ENCODE data around the gene ADAMTS9.

ADAMTS9 gene

GRCh38 chr3:64495121-64495780, 192.5 kb downstream of the ADAMTS9 start:
- no peak overlapping the region for H3K4me3 ChIP-seq (ENCODE audit: low read length, poor library complexity, severe bottlenecking)
- H3K36me3 ChIP-seq (ENCODE audit: insufficient read depth, low read length), result no peaks in the 10 kb centered on the region
- no peaks in the 10 kb centered on the region for H3K4me1 ChIP-seq (ENCODE audit: insufficient read depth, low read length, poor library complexity, severe bottlenecking)
- H2AFZ ChIP-seq (ENCODE audit: low read length), result no peak overlapping the region
- no peak overlapping the region for H3K4me2 ChIP-seq (ENCODE audit: low read depth, low read length, poor library complexity, severe bottlenecking)
- no peaks in the 10 kb centered on the region for H4K20me1 ChIP-seq (ENCODE audit: insufficient read depth, low read length, poor library complexity, severe bottlenecking)
- H3K27me3 ChIP-seq (ENCODE audit: insufficient read depth, low read length, poor library complexity, severe bottlenecking), result no peaks in the 10 kb centered on the region
- H3K9me3 ChIP-seq (ENCODE audit: insufficient read depth, low read depth, low read length), result no peaks in the 10 kb centered on the region
- no peaks in the 10 kb centered on the region for H3K9me2 ChIP-seq (replicated peaks; ENCODE audit: low read depth, low read length)
- no peaks in the 10 kb centered on the region for H3F3A ChIP-seq (ENCODE audit: low read depth)
- TF ChIP-seq CTCF (conservative IDR thresholded peaks at IDR 0.05; ENCODE audit: low read length), result no peak
- H3K9ac ChIP-seq (ENCODE audit: low read depth, low read length, poor library complexity, severe bottlenecking), result no peak overlapping the region
- H3K79me2 ChIP-seq (ENCODE audit: insufficient read depth, low read length), result no peaks in the 10 kb centered on the region

- no peak overlapping the region for H3K9ac ChIP-seq (ENCODE audit: low read depth, low read length, poor library complexity, severe bottlenecking)
- H3K36me3 ChIP-seq (ENCODE audit: insufficient read depth, low read length), result no peaks in the 10 kb centered on the region
- H3K9me2 ChIP-seq (replicated peaks; ENCODE audit: low read depth, low read length), result no peaks in the 10 kb centered on the region
- no peaks in the 10 kb centered on the region for H3K4me1 ChIP-seq (ENCODE audit: insufficient read depth, low read length, poor library complexity, severe bottlenecking)
- TF ChIP-seq CTCF (conservative IDR thresholded peaks at IDR 0.05; ENCODE audit: low read length), result no peak
- TF ChIP-seq EZH2phosphoT487 (IDR thresholded peaks at IDR 0.05; ENCODE audit: borderline replicate concordance), result no peak
- no peaks in the 10 kb centered on the region for H3K79me2 ChIP-seq (ENCODE audit: insufficient read depth, low read length)
- no peaks in the 10 kb centered on the region for H4K20me1 ChIP-seq (ENCODE audit: insufficient read depth, low read length, poor library complexity, severe bottlenecking)
- H3K27me3 ChIP-seq (ENCODE audit: insufficient read depth, low read length, poor library complexity, severe bottlenecking), result no peaks in the 10 kb centered on the region
- H2AFZ ChIP-seq (ENCODE audit: low read length), result no peak overlapping the region
- no peak overlapping the region for H3K4me3 ChIP-seq (ENCODE audit: low read length, poor library complexity, severe bottlenecking)
- no peak overlapping the region for H3K4me2 ChIP-seq (ENCODE audit: low read depth, low read length, poor library complexity, severe bottlenecking)
- H3F3A ChIP-seq (ENCODE audit: low read depth), result no peaks in the 10 kb centered on the region
- no peaks in the 10 kb centered on the region for H3K9me3 ChIP-seq (ENCODE audit: insufficient read depth, low read depth, low read length)
These were observed 193.3 kb downstream of the ADAMTS9 start for GRCh38 chr3:64494526-64494925.

- H3K9me3 ChIP-seq (ENCODE audit: insufficient read depth, low read depth, low read length), result no peaks in the 10 kb centered on the region
- no peak overlapping the region for H2AFZ ChIP-seq (ENCODE audit: low read length)
- no peaks in the 10 kb centered on the region for H3K27me3 ChIP-seq (ENCODE audit: insufficient read depth, low read length, poor library complexity, severe bottlenecking)
- no peaks in the 10 kb centered on the region for H3K4me1 ChIP-seq (ENCODE audit: insufficient read depth, low read length, poor library complexity, severe bottlenecking)
- no peaks in the 10 kb centered on the region for H3K36me3 ChIP-seq (ENCODE audit: insufficient read depth, low read length)
- TF ChIP-seq CTCF (conservative IDR thresholded peaks at IDR 0.05; ENCODE audit: low read length) (no peak), EZH2phosphoT487 (IDR thresholded peaks at IDR 0.05; ENCODE audit: borderline replicate concordance) (no peak)
- H3K4me2 ChIP-seq (ENCODE audit: low read depth, low read length, poor library complexity, severe bottlenecking), result no peak overlapping the region
- no peak overlapping the region for H3K4me3 ChIP-seq (ENCODE audit: low read length, poor library complexity, severe bottlenecking)
- H3K9me2 ChIP-seq (replicated peaks; ENCODE audit: low read depth, low read length), result no peaks in the 10 kb centered on the region
- H3F3A ChIP-seq (ENCODE audit: low read depth), result no peaks in the 10 kb centered on the region
- H4K20me1 ChIP-seq (ENCODE audit: insufficient read depth, low read length, poor library complexity, severe bottlenecking), result no peaks in the 10 kb centered on the region
- H3K79me2 ChIP-seq (ENCODE audit: insufficient read depth, low read length), result no peaks in the 10 kb centered on the region
- H3K9ac ChIP-seq (ENCODE audit: low read depth, low read length, poor library complexity, severe bottlenecking), result no peak overlapping the region
These were observed 194.7 kb downstream of the ADAMTS9 start for GRCh38 chr3:64493149-64493548.

Data from Loucy (cell line).